DMS79 (cell line): ENCODE data around the gene TMEM8B.
A peak's percentile ranks its signal among the peaks of the same experiment; 100 is the strongest.
"Not testable (repeated sequence)": the region's sequence is repeated elsewhere in the genome, so short reads cannot be mapped to it uniquely, and the experiment has no call there.

Experiments
- DNase-seq: peaks from one replicate; lab custom pipeline; 2025; lab: John Stamatoyannopoulos, UW

The TMEM8B gene

DNA sequence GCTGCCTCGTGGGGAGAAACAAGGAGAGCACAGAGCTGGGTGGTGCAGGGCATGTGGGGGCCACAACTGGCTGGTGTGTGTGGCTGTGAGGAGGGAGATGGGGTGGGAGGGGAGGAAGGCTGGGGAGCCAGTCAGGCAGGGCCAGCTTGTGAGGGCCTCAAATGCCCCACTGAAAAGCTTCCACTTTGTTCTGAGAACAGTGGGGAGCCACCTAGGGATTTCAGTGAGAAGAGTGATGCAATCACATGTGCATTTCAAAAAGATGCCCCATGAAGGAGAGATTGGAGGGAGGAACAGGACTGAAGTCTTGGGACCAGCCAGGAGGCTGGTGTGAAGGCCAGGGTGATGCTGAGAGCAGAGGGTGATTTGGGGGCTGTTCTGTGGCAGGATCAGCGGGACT lies 39.9 kb downstream of the TMEM8B start:
- no peak for DNase-seq

DNA sequence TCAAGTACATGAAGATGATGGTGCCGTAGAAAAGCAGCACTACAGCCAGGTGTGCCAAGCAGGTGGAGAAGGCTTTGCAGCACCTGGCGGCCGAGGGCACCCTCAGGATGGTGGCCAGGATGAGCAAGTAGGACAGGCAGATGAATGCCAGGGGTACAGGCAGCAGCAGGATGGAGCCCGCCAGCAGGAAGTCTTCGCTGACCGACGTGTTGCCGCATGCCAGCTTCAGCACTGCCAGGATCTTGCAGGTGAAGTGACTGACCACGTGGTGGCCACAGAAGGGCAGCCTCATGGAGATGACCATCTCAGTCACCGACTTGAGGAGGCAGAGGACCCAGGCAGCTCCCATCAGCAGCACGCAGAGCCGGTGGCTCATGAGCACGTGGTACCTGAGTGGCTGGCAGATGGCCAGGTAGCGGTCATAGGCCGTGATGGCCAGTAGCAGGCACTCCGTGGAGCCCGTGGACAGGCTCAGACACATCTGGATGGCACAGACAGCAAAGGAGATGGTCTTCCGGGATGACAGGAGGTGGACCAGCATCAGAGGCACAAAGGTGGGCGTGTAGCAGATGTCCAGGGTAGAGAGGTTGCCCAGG lies 40.7 kb downstream of the TMEM8B start:
- no peak for DNase-seq

DNA sequence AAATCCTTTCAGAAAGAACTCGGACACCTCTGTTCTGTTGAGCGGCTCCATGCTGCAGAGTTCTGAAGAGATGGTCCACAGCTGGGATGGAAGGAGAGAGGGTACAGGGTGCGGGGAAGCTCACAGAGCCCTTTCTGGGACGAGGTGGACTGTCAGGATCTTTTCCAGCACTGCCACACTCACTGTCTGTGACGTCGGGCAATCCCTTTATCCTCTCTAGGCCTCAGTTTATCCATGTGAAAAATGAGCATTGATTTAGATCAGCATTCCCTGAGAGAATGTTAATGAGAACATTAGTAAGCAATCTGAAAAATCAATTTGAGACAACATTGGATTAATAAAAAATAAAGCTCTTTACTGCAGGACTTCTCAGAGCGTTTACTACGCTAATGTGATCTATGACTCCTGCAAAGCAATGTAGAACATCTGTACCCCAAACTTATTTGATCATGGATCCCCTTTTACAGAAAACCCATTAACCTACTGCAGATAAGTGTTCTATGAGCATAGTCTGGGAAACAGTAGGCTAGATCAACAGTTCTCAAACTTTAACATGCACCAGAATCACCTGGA lies 41.4 kb downstream of the TMEM8B start, which contains the start of gene OR13J1:
Gene OR13J1, minus strand, starts transcription at position 51 of the 573 bp plus-strand sequence. Its CDS starts 0 bp downstream, at position 51.
- no peak for DNase-seq

DNA sequence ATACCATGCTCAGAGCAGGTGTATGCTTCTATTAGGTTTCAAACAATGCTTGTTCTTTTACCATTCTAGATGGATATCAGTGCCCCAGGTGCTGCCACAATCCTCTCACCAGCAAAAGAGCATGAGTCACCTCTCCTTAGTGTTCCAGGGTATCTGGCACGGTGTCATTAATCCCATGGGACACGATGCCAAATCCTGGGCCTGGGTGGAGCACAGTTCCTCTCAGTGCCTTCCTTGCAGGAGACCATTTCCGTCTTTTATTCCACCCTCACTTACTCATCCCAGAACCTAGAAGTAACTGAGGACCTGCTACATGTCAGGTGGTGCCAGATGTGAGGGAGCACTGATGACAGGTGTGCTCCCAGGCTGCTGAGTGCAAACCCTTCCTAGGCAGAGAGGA lies 42.5 kb downstream of the TMEM8B start:
- DNase-seq: no peak

DNA sequence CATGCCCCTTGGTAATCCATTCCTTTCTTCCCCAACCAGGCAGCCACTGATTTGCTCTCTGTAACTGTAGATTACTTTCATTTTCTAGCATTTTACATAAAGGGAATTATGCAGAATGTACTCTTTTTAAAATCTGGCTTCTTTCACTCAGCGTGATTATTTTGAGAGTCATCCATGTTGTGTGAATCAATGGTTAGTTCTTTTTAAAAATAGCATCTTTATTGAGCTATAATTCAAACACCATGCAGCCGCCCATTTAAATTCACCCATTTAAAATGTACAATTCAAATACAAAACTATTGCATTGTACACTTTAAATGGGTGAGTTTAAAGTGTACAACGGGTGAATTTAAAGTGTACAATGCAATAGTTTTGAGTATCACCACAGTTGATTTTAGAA lies 43.5 kb downstream of the TMEM8B start:
- DNase-seq: no peak

DNA sequence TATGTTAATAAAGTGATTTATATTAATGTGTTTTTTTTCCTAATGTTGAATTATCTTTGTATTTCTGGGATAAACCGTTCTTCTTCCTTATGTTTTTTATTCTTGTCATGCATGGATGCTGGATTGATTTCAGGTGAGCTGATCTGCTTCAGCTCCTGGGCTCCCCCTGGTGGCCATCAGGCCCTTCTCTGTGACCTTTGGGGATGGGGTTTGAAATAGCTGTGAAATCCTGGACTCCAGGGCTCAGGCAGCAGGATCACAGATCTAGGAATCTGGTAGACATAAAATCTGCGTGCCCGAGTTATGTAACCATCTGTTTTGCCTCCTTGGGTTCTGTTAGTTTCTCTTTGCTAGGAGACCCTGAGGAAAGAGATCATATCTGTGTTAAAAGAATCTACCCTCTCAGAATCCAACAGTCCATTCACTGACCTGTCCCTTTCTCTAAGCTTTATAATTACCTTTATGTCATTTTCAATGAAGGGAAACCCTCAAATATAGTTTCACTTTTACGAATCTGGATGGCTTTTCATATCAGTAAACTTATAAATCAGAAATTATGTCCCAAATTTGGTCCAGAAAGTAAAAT lies 53.3 kb downstream of the TMEM8B start:
- peak; percentile 32 for DNase-seq

DNA sequence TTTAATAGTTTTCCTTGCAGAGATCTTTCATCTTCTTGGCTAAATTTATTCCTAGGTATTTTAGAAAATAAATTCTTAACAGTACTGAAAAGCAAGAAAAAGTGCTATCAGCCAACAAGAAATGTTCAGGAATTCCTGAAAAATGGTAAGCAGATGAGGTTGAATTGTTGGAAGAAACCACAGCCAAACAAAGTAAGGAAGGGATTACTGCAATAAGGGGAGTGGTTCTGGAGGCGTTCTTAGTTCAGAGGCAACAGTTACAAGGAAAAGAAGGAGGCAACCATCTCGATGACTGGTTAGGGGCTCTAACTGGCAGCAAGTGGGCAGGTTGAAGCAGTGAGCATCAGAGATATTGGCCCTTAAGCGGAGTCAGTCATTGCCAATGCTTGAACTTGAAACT lies 54.0 kb downstream of the TMEM8B start:
- DNase-seq: no peak

DNA sequence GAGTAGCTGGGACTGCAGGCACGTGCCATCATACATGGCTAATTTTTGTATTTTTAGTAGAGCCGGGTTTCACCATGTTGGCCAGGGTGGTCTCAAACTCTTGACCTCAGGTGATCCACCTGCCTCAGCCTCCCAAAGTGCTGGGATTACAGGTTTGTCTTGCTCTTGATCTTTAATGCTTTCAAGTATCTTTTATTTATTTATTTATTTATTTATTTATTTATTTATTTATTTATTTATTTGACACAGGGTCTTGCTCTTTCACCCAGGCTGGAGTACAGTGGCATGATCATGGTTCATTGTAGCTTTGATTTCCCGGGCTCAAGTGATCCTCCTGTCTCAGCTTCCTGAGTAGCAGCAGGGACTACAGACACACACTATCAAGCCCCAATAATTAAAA lies 55.9 kb downstream of the TMEM8B start:
- DNase-seq: not testable (repeated sequence)

DNA sequence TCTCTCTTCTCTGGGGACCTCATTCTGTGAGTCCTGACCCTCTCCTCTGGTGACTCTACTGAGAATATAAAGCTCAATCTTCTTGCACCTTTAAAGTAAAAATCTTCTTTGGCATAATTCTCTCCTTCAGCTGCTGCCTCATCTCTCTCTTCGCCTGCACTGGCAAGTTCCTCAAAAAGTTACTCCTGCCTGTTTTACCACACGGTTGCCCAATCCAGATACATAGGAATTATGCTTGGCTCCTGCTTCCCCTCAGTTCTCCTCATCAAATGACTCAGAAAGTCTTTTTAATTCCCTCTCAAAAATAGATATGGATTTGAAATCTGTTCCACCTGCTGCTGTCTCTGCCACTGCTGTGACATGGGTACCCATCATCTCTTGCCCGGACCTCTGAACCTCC lies 62.6 kb downstream of the TMEM8B start:
- DNase-seq: no peak

DNA sequence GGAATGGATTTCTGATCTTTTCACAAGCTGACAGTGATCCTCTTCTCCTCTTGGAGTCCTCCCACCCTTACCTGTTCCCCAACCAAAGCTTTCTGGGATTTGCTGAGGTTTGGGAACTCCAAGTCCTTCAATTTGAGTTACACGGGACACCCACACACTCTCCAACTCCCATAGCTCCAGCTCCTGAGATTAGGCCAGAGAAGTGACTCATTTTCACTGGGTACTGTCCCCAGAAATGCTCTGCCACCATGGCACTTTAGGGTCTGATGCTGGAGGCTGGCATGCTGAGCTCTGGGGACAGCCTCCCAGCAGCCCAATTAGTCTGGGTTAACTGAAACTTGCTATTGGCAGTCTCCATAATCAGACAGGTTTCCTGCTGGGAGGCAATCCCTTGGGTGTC lies 63.0 kb downstream of the TMEM8B start:
- DNase-seq: no peak

DNA sequence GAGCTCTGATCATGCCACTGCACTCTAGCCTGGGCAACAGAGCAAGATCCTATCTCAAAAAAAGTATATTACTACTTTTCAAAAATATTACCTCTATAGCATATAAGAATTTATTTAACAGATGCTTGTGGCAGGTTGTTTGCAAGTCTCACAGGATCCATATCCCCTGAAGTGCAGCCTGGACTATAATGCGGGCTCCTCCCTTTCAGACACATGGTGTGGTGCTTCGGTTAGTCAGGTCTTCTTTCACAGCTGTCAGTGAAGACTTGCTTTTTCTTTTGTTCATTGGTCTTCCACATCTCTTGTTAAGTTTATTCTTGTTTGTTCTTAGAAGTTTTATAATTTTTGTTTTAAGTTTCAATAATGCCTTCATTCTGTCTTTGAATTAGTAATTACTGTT lies 67.5 kb downstream of the TMEM8B start:
- DNase-seq: no peak

DNA sequence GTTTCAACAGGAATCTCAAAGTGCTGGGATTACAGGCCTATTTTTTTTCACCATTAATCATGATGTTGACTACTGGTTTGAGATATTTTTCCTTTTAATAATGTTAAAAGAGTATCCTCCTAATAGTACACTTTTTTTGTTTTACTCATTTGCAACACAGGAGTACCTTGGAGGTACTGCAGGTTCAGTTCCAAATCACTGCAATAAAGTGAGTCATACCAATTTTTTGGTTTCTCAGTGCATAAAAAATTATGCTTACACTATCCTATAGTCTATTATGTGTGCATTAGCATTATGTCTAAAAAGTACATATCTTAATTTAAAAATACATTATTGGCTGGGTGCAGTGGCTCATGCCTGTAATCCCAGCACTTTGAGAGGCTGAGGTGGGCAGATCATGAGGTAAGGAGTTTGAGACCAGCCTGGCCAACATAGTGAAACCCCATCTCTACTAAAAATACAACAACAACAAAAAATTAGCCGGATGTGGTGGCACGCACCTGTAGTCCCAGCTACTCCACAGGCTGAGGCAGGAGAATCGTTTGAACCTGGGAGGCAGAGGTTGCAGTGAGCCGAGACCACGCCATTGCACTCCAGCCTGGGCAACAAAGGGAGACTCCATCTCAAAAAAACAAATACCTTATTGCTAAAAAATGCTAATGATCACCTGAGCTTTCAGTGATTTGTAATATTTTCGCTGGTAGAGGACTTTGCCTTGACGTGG lies 68.5 kb downstream of the TMEM8B start:
- not testable (repeated sequence) for DNase-seq

DNA sequence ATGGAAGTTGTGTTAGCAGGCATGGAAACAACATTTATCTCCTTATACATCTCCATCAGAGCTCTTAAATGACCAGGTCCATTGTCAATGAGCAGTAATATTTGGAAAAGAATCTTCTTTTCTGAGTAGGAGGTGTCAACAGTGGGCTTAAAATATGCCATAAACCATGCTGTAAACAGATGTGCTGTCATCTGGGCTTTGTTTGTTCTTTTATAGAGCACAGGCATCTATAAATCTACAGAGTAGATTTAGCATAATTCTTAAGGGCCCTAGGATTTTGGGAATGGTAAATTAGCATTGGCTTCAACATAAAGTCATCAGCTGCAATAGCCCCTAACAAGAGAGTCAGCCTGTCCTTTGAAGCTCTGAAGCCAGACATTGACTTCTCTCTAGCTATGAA lies 69.3 kb downstream of the TMEM8B start:
- no peak for DNase-seq

DNA sequence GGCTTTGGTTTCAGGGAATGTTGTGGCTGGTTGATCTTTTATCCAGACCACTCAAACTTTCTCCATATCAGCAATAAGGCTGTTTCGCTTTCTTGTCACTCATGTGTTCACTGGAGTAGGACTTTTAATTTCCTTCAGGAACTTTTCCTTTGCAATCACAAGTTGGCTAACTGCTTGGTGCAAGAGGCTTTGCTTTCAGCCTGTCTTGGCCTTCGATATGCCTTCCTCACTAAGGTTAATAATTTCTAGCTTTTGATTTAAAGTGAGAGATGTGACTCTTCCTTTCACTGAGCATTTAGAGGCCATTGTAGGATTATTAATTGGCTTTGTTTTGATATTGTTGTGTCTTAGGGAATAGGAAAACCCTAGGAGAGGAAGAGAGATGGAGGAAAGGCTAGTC lies 70.0 kb downstream of the TMEM8B start:
- DNase-seq: no peak

DNA sequence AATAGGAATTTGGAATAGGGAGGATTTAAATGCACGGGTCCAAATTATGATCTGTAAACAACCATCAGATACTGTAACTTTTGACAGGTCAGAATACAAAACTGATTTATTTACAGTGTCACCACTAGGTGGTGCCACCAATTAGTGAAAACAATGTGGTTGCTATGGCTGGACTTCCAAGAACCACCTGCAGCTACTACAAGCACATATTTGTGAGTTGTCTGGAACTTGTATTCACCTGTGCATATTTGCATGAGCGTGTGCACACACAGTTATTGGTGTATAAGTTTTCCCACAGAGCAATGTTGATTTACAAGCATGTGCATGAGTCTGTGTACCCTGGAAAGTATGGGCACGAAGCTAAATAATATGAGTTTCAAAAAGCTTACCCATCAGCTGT lies 74.0 kb downstream of the TMEM8B start:
- DNase-seq: peak; percentile 35

DNA sequence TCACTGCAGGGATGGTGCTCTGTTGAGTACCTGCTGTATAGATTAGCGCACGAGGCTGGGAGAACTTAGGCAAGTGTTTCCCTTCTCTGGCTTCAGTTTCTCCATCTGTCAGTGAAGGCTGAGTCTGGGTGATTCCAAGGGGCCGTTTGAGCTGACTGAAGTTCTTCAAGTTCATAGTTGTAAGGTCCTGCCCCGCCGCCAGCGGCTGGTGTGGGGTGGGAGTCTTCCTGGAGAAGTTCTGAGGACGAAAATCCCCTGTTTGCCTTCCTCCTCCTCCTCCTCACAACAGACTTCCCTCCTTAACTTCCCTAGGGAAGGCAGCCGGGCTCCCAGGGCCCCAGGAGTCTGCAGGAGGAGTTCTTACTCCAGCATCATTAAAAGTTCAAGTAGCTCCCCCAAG lies 75.3 kb downstream of the TMEM8B start:
- no peak for DNase-seq

DNA sequence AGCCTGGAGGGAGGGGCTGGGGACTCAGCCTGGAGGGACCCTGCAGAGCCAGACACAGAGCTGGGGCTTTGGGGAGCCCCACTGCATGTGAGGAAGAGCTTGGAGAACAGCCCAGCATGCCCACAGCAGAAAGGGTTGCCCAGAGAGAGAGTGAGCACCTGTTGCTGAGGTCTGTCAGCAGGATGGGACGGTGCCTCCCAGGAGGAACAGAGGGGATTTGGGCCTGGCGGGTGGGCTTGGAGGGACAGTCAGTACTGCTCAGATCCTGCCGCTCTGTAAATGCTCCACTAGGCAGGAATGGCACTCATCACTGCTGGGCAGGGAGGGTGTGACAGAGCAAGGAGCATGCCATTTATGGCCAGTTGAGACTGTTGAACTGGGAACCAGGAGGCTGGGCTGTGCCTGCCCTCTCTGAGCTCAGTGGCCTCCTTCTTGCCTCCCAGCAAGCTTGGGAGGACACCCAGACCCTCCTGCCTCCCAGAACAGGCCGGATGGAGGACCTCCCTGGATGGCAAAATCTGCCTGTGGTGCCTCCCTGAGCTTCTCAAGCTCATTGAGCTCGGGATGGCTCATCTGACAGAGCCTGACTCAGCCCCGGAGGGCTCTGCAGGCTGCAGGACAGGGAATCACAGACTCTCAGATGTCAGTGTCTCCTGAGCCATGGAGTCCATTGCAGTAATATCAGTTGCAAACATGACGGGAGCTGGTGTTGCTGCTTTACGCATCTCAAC lies 76.2 kb downstream of the TMEM8B start:
- DNase-seq: no peak

DNA sequence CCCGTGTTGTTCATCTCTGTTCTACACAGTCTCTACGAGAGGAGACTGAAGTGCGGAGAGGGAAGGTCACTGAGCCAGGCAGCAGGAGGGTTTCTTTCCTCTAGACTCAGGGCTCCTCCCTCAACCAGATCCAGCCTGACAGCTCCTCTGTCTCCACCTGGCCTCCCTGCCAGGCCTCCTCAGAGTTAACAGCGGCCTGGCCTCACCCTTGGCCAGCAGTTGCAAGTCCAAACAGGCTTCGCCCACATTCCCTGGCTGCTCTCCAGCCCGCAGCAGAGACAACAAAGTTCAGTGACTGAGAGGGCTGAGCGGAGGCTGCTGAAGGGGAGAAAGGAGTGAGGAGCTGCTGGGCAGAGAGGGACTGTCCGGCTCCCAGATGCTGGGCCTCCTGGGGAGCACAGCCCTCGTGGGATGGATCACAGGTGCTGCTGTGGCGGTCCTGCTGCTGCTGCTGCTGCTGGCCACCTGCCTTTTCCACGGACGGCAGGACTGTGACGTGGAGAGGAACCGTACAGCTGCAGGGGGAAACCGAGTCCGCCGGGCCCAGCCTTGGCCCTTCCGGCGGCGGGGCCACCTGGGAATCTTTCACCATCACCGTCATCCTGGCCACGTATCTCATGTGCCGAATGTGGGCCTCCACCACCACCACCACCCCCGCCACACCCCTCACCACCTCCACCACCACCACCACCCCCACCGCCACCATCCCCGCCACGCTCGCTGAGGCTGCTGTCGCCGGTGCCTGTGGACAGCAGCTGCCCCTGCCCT lies 77.1 kb downstream of the TMEM8B start, which contains the start of gene HRCT1:
Gene HRCT1, plus strand, starts transcription at position 291 of the 768 bp plus-strand sequence. Its CDS starts 86 bp downstream, at position 377.
- peak; percentile 94 for DNase-seq

DNA sequence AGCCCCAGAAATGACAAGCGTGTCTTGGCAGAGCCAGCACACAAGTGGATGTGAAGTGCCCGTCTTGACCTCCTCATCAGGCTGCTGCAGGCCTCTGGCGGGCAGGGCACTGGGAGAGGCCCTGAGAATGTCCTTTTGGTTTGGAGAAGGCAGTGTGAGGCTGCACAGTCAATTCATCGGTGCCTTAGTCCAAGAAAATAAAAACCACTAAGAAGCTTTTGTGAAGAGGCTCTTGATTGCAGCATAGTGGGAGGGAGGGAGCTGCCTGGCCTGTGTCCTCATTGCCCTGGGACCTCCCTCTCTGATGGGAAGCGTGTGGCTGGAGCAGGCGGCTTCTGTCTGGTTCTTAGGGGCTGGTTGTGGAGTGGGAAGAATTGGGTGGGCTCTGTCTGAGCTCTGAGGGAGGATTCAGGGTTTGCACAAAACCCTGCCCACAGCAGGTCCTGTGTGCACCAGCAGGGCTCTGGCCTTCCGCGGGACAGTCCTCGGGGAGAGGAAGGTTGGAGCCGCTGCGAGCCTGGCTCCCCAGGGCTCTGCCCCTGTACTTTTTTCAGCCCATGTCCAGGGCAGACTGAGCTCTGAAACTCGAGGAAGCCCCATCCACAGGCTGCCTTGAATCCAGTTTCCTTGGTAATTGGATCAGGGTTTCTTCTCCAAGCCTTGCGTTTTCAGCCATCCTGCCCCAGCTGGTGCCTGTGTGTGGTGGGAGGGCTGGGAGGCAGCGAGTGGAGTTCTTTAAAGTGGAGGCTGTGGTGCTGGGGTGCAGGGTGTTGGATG lies 78.1 kb downstream of the TMEM8B start:
- peak; percentile 83 for DNase-seq

DNA sequence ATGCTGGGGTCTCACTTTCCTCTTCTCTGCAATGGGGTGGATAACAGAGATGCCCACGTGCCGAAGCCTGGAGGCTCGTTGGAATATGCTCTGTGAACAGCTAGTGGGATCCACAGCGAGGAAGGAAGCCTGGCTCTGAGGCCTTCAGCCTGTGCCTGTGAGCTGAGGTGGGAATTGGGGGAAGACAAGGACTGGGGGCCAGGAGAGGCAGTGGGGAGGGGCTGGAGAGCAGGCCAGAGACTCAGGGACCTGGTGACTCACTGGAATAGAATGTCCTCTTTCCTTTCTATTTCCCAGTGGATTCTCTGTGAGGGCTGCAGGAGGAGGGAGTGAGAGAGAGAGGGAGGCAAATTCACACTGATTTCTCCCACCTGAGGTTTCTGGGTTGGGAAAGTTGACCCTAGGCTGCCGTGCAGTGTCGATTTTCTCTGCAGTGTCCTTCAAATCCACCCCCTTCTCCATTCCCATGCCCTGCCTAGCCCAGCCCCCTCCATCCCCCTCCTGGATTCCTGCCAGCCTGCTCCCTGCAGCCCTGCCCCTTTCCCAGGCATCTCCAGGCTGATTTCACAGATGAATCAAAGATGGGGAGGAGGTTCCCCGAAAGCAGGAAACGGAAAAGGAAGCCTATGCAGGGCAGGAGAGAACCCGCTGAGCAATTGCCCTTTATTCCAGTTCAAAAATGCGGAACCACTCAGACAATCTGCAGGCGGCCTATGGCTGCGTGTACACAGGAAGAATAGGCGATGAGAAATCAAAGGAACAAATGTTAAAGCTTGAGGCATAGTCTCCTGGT lies 78.9 kb downstream of the TMEM8B start:
- peak; percentile 86 for DNase-seq
